ENCODE data around the gene GIGYF2.

- TF ChIP-seq CTCF (IDR thresholded peaks at IDR 0.05) (no peak), POLR2A (IDR thresholded peaks at IDR 0.05) (no peak), EP300 (IDR thresholded peaks at IDR 0.05) (no peak)
Measured at GRCh38 chr2:232883116-232883721, 186.1 kb downstream of the GIGYF2 start.
